ENCODE data around the gene NTN4.
"Not testable (repeated sequence)": the region's sequence is repeated elsewhere in the genome, so short reads cannot be mapped to it uniquely, and the experiment has no call there.

The NTN4 gene

GRCh38 chr12:95746062-95746461, 44.5 kb downstream of the NTN4 start:
- DNase-seq = not testable (repeated sequence)

DNA sequence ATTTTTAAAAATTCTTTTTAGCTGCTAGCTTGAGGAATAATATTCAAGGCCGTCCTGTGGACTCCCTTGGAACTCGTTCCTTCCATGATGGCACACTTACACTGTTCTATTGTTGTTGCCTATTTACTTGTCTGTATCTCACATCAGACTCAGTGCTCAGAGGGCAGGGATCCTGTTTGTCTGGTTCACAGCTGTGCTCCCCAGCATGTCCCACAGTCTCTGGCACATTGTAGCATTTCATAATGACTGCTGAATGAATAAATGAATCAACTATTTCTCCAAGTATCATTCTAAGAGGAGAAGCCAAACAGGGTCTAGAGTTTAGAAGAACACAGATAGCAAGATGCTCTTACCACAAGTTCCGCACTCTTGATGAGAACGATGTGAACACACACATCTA, 48.0 kb downstream of the NTN4 start:
- no peak for DNase-seq

- DNase-seq = no peak
These were observed 48.9 kb downstream of the NTN4 start for GRCh38 chr12:95741635-95742034.

DNA sequence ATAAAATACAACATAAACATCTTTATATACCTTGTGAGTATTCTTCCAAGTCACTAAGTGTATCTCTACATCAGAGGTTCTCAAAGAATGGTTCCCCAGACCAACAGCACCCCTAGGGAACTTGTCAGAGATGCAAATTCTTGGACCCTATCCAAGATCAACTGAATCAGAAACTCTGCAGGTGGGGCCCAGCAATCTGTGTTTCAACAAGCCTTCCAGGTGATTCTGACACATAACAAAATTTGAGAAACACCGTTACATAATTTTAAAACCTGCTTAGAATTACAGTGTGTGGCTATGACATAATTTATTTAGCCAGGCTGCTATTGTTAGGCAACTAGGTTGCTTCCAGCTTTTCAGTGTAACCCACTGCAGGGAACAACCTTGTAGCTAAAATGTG, 49.8 kb downstream of the NTN4 start:
- DNase-seq = no peak

GRCh38 chr12:95739561-95740313, 50.8 kb downstream of the NTN4 start:
- DNase-seq = no peak

- no peak for DNase-seq
These were observed 52.4 kb downstream of the NTN4 start for GRCh38 chr12:95738024-95738611.

GRCh38 chr12:95736631-95737030, 53.9 kb downstream of the NTN4 start:
- DNase-seq = no peak

- DNase-seq = not testable (repeated sequence)
These were observed 54.8 kb downstream of the NTN4 start for GRCh38 chr12:95735728-95736127.

- peak; percentile 87 for DNase-seq
These were observed 57.3 kb downstream of the NTN4 start for GRCh38 chr12:95733141-95733825.

- DNase-seq = no peak
These were observed 59.0 kb downstream of the NTN4 start for GRCh38 chr12:95731519-95731958.

- DNase-seq = no peak
These were observed 60.1 kb downstream of the NTN4 start for GRCh38 chr12:95730457-95730856.

GRCh38 chr12:95726903-95727302, 63.7 kb downstream of the NTN4 start:
- DNase-seq = no peak

GRCh38 chr12:95724767-95725166, 65.8 kb downstream of the NTN4 start:
- DNase-seq = no peak

DNA sequence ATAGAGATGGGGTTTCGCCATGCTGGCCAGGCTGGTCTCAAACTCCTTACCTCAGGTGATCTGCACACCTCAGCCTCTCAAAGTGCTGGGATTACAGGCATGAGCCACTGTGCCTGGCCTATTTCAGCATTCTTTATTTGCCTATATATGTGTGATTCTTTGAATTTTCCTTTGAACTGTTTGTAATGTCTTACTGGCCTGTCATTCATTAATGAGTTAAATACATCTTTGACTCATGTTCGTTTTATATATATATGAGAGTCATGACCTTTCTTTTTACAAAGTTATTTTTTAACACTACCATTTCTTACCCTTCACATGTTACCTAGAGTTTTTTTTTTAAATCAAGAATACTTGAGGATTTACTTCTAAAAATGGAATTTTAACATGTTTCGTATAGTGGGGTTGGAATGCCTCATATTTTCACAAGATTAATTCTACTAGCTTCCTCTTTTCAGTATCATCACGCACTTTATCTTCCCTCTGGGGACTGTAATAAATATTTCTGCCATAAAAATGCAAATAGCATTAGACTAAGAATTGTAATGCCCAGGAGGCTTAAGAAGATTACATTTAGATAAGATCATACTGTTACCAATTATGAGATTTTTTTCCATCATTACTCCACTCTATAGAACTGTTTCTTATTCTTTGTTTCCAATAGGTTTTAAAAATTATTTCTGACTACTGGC, 66.7 kb downstream of the NTN4 start:
- DNase-seq = no peak

- no peak for DNase-seq
These were observed 69.2 kb downstream of the NTN4 start for GRCh38 chr12:95721320-95721719.

GRCh38 chr12:95720146-95720545, 70.4 kb downstream of the NTN4 start:
- no peak for DNase-seq

GRCh38 chr12:95718772-95719171, 71.8 kb downstream of the NTN4 start:
- no peak for DNase-seq

- DNase-seq = no peak
These were observed 72.5 kb downstream of the NTN4 start for GRCh38 chr12:95718006-95718431.

- DNase-seq = no peak
These were observed 73.1 kb downstream of the NTN4 start for GRCh38 chr12:95717316-95717928.

- no peak for DNase-seq
These were observed 75.4 kb downstream of the NTN4 start for GRCh38 chr12:95715177-95715576.

DNA sequence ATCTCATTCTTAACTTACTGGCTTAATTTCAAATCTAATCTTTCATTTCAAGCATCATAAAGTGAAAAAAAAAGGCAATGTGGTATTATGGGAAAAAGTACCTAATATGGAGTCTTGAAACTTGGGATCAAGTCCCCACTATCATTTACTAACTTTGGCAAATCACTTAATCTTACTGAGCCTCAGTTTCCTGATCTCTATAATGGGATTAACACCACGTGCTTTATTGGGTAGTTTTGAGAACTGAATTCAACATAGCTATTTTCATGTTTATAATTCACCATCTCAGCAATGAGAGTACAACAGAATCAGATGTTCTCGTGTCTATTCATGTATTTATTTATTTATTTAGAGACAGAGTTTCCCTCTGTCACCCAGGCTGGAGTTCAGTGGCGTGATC, 78.3 kb downstream of the NTN4 start:
- DNase-seq = no peak

GRCh38 chr12:95710386-95710785, 80.2 kb downstream of the NTN4 start:
- DNase-seq = no peak

- no peak for DNase-seq
These were observed 81.4 kb downstream of the NTN4 start for GRCh38 chr12:95709152-95709551.

Measured in NCI-H2227 treated with DMSO at 0.1 percent for 48 hours (cell line).